ENCODE results near the gene ZNF275.

The ZNF275 gene

DNA sequence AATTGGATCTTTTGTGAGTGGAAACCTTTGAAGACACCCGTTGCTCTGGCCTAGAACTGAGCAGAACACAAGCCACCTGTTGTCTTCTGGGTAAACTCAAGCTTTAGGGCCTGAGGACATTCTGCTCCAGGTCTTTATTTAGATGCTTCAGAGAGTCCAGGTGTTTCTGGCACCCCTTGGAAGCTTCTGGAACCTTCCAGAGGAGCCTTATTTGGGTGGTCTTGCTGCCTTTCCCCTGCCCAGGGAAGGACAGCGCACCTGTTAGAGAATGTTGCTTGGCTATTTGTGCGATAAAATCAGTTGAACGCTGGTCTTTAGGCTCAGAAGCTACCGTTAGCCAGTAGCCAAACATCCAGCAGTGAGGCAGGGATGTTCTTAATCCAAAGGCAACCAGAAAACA, 3.0 kb downstream of the ZNF275 start:
- no peak overlapping the region for H3K4ac ChIP-seq (ENCODE audit: low read length)

DNA sequence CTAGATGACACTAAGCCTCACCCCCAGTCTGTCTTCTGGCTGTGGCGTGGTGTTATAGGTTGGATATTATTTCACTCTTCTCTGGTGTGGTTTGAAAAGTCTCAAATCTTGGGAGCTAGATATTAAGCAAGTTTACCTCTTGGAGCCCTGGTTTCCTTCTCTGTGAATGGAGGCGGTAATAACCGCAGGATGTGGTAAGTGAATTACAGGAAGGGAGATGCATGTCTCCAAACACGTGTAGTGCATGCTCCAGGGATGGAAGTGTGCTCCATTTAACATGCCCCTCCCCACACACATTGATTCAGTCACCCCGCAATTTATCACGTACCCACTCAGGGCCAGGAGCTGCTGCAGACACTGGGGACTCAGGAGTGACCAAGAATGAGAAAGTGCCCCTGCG, 4.9 kb downstream of the ZNF275 start:
- H2BK12ac ChIP-seq (ENCODE audit: low read length): no peak overlapping the region
- no peak overlapping the region for H3K14ac ChIP-seq (ENCODE audit: low read length)
- H3K27me3 ChIP-seq (ENCODE audit: control insufficient read depth in 3 of 3, insufficient read depth in 3 of 3, low read depth in 1 of 3, low read length in 3 of 3): peaks cover 0 to 7% (median 0%) of the 10 kb centered on the region in 3 experiments
- no peak overlapping the region for H3K4me3 ChIP-seq (ENCODE audit: low read length in 2 of 2)
- no CpG with 5 or more reads among the region's 7 CpGs for WGBS, 2 donors (ENCODE audit: extremely low coverage in 2 of 2, insufficient read length in 2 of 2, insufficient replicate concordance in 1 of 2)
- H3K4me2 ChIP-seq (ENCODE audit: insufficient read depth, low read length, poor library complexity, severe bottlenecking): no peak overlapping the region
- H3K23ac ChIP-seq (ENCODE audit: low read depth, low read length, poor library complexity): no peak overlapping the region
- H4K8ac ChIP-seq (ENCODE audit: low read depth, low read length): no peak overlapping the region
- no peak overlapping the region for H3K4ac ChIP-seq (ENCODE audit: low read length)
- H2BK15ac ChIP-seq (ENCODE audit: low read length): no peak overlapping the region
- peaks cover 0 to 51% of the 10 kb centered on the region in 2 donors for H3K36me3 ChIP-seq (replicated peaks in 1 of 2; ENCODE audit: control insufficient read depth in 2 of 2, insufficient read depth in 2 of 2, low read length in 2 of 2)
- H3K4me1 ChIP-seq (ENCODE audit: control insufficient read depth in 2 of 2, insufficient read depth in 1 of 2, low read depth in 1 of 2, low read length in 2 of 2): no peaks in the 10 kb centered on the region
- no peak overlapping the region for H2BK5ac ChIP-seq (ENCODE audit: low read length)
- no peak overlapping the region for H3K18ac ChIP-seq (ENCODE audit: low read length)
- peaks cover 2% of the 10 kb centered on the region for H3K79me1 ChIP-seq (ENCODE audit: low read depth, low read length)
- DNase-seq (ENCODE audit: low spot score): no peak
- H3K27ac ChIP-seq (replicated peaks; ENCODE audit: low read length): no peak overlapping the region
- H4K91ac ChIP-seq (ENCODE audit: low read depth, low read length, poor library complexity): no peak overlapping the region
- no peaks in the 10 kb centered on the region for H3K9me3 ChIP-seq (replicated peaks in 1 of 2; ENCODE audit: control insufficient read depth in 2 of 2, insufficient read depth in 1 of 2, low read depth in 1 of 2, low read length in 2 of 2)
- no peak overlapping the region for H2AFZ ChIP-seq (ENCODE audit: low read length)
- no peak overlapping the region for H2BK120ac ChIP-seq (ENCODE audit: low read depth, low read length)
- no peak overlapping the region for H3K9ac ChIP-seq (ENCODE audit: low read depth, low read length, poor library complexity)
- H2AK5ac ChIP-seq (ENCODE audit: low read depth, low read length): no peak overlapping the region

More for the DNA sequence above, 3.0 kb downstream of the ZNF275 start:
- Histone ChIP-seq H3K36me3 (replicated peaks in 1 of 2; ENCODE audit: control insufficient read depth in 2 of 2, insufficient read depth in 2 of 2, low read length in 2 of 2) (peaks cover 0 to 48% of the 10 kb centered on the region in 2 donors), H3K9me3 (replicated peaks in 1 of 2; ENCODE audit: control insufficient read depth in 2 of 2, insufficient read depth in 1 of 2, low read depth in 1 of 2, low read length in 2 of 2) (no peaks in the 10 kb centered on the region), H2BK120ac (ENCODE audit: low read depth, low read length) (no peak overlapping the region), H3K4me1 (ENCODE audit: control insufficient read depth in 2 of 2, insufficient read depth in 1 of 2, low read depth in 1 of 2, low read length in 2 of 2) (no peaks in the 10 kb centered on the region), H2BK12ac (ENCODE audit: low read length) (no peak overlapping the region), H3K23ac (ENCODE audit: low read depth, low read length, poor library complexity) (no peak overlapping the region), H2AFZ (ENCODE audit: low read length) (no peak overlapping the region), H4K91ac (ENCODE audit: low read depth, low read length, poor library complexity) (no peak overlapping the region), H2BK15ac (ENCODE audit: low read length) (no peak overlapping the region), H2AK5ac (ENCODE audit: low read depth, low read length) (no peak overlapping the region), H3K18ac (ENCODE audit: low read length) (no peak overlapping the region), H3K27ac (replicated peaks; ENCODE audit: low read length) (no peak overlapping the region), H3K27me3 (ENCODE audit: control insufficient read depth in 3 of 3, insufficient read depth in 3 of 3, low read depth in 1 of 3, low read length in 3 of 3) (peaks cover 0 to 7% (median 0%) of the 10 kb centered on the region in 3 experiments), H3K4me2 (ENCODE audit: insufficient read depth, low read length, poor library complexity, severe bottlenecking) (no peak overlapping the region), H3K14ac (ENCODE audit: low read length) (no peak overlapping the region), H3K9ac (ENCODE audit: low read depth, low read length, poor library complexity) (no peak overlapping the region), H4K8ac (ENCODE audit: low read depth, low read length) (no peak overlapping the region), H2BK5ac (ENCODE audit: low read length) (no peak overlapping the region), H3K4me3 (ENCODE audit: low read length in 2 of 2) (no peak overlapping the region), H3K79me1 (ENCODE audit: low read depth, low read length) (peaks cover 2% of the 10 kb centered on the region)
- no CpG with 5 or more reads among the region's 5 CpGs for WGBS, 2 donors (ENCODE audit: extremely low coverage in 2 of 2, insufficient read length in 2 of 2, insufficient replicate concordance in 1 of 2)
- DNase-seq (ENCODE audit: low spot score): no peak

- H3K79me1 ChIP-seq (ENCODE audit: low read depth, low read length): no peaks in the 10 kb centered on the region
- H3K4ac ChIP-seq (ENCODE audit: low read length): no peak overlapping the region
- peaks cover 0 to 12% (median 0%) of the 10 kb centered on the region in 3 experiments for H3K27me3 ChIP-seq (ENCODE audit: control insufficient read depth in 3 of 3, insufficient read depth in 3 of 3, low read depth in 1 of 3, low read length in 3 of 3)
- no peak overlapping the region for H4K91ac ChIP-seq (ENCODE audit: low read depth, low read length, poor library complexity)
- H3K9ac ChIP-seq (ENCODE audit: low read depth, low read length, poor library complexity): no peak overlapping the region
- H3K14ac ChIP-seq (ENCODE audit: low read length): no peak overlapping the region
- H3K18ac ChIP-seq (ENCODE audit: low read length): no peak overlapping the region
- H3K4me2 ChIP-seq (ENCODE audit: insufficient read depth, low read length, poor library complexity, severe bottlenecking): no peak overlapping the region
- H2AFZ ChIP-seq (ENCODE audit: low read length): no peak overlapping the region
- H3K9me3 ChIP-seq (replicated peaks in 1 of 2; ENCODE audit: control insufficient read depth in 2 of 2, insufficient read depth in 1 of 2, low read depth in 1 of 2, low read length in 2 of 2): no peaks in the 10 kb centered on the region
- no peak for DNase-seq (ENCODE audit: low spot score)
- no peak overlapping the region for H2AK5ac ChIP-seq (ENCODE audit: low read depth, low read length)
- H2BK15ac ChIP-seq (ENCODE audit: low read length): no peak overlapping the region
- peaks cover 4 to 60% of the 10 kb centered on the region in 2 donors for H3K36me3 ChIP-seq (replicated peaks in 1 of 2; ENCODE audit: control insufficient read depth in 2 of 2, insufficient read depth in 2 of 2, low read length in 2 of 2)
- H3K23ac ChIP-seq (ENCODE audit: low read depth, low read length, poor library complexity): no peak overlapping the region
- no peak overlapping the region for H3K4me3 ChIP-seq (ENCODE audit: low read length in 2 of 2)
- no peak overlapping the region for H2BK12ac ChIP-seq (ENCODE audit: low read length)
- H4K8ac ChIP-seq (ENCODE audit: low read depth, low read length): no peak overlapping the region
- H3K27ac ChIP-seq (replicated peaks; ENCODE audit: low read length): no peak overlapping the region
- WGBS, 2 donors (ENCODE audit: extremely low coverage in 2 of 2, insufficient read length in 2 of 2, insufficient replicate concordance in 1 of 2): no CpG with 5 or more reads among the region's 4 CpGs
- no peak overlapping the region for H2BK120ac ChIP-seq (ENCODE audit: low read depth, low read length)
- no peaks in the 10 kb centered on the region for H3K4me1 ChIP-seq (ENCODE audit: control insufficient read depth in 2 of 2, insufficient read depth in 1 of 2, low read depth in 1 of 2, low read length in 2 of 2)
- H2BK5ac ChIP-seq (ENCODE audit: low read length): no peak overlapping the region
These were observed 5.7 kb downstream of the ZNF275 start for GRCh38 chrX:153339662-153340061.

DNA sequence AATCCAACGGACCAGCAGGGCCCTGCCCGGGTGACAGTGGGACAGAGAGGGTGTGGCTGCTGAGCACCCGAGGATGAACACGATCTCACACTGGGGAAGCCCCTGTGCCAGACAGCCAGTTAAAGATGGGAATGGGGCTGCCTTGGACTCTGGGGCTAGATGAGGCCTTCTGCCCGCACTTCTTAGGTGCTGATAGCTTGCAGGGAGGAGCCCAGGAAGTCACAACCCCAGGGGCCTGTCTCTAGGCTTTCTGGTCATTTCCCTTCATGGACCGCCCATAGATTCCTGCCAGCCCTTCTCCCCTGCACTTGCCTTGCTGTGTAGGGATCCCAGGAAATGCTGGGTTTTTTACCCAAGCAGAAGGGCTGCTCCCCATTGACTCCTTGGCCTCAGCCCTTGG, 6.2 kb downstream of the ZNF275 start:
- DNase-seq (ENCODE audit: low spot score): no peak
- H2BK15ac ChIP-seq (ENCODE audit: low read length): no peak overlapping the region
- H3K4me2 ChIP-seq (ENCODE audit: insufficient read depth, low read length, poor library complexity, severe bottlenecking): no peak overlapping the region
- no CpG with 5 or more reads among the region's 6 CpGs for WGBS, 2 donors (ENCODE audit: extremely low coverage in 2 of 2, insufficient read length in 2 of 2, insufficient replicate concordance in 1 of 2)
- H2BK5ac ChIP-seq (ENCODE audit: low read length): no peak overlapping the region
- no peak overlapping the region for H3K14ac ChIP-seq (ENCODE audit: low read length)
- H3K18ac ChIP-seq (ENCODE audit: low read length): no peak overlapping the region
- H3K9me3 ChIP-seq (replicated peaks in 1 of 2; ENCODE audit: control insufficient read depth in 2 of 2, insufficient read depth in 1 of 2, low read depth in 1 of 2, low read length in 2 of 2): no peaks in the 10 kb centered on the region
- H3K79me1 ChIP-seq (ENCODE audit: low read depth, low read length): no peaks in the 10 kb centered on the region
- no peak overlapping the region for H2BK12ac ChIP-seq (ENCODE audit: low read length)
- H3K23ac ChIP-seq (ENCODE audit: low read depth, low read length, poor library complexity): no peak overlapping the region
- H2AFZ ChIP-seq (ENCODE audit: low read length): no peak overlapping the region
- no peak overlapping the region for H3K9ac ChIP-seq (ENCODE audit: low read depth, low read length, poor library complexity)
- H2AK5ac ChIP-seq (ENCODE audit: low read depth, low read length): no peak overlapping the region
- no peak overlapping the region for H3K27ac ChIP-seq (replicated peaks; ENCODE audit: low read length)
- H2BK120ac ChIP-seq (ENCODE audit: low read depth, low read length): no peak overlapping the region
- no peaks in the 10 kb centered on the region for H3K4me1 ChIP-seq (ENCODE audit: control insufficient read depth in 2 of 2, insufficient read depth in 1 of 2, low read depth in 1 of 2, low read length in 2 of 2)
- H3K27me3 ChIP-seq (ENCODE audit: control insufficient read depth in 3 of 3, insufficient read depth in 3 of 3, low read depth in 1 of 3, low read length in 3 of 3): peaks cover 0 to 12% (median 0%) of the 10 kb centered on the region in 3 experiments
- H4K91ac ChIP-seq (ENCODE audit: low read depth, low read length, poor library complexity): no peak overlapping the region
- H3K4me3 ChIP-seq (ENCODE audit: low read length in 2 of 2): no peak overlapping the region
- no peak overlapping the region for H4K8ac ChIP-seq (ENCODE audit: low read depth, low read length)
- peaks cover 7 to 64% of the 10 kb centered on the region in 2 donors for H3K36me3 ChIP-seq (replicated peaks in 1 of 2; ENCODE audit: control insufficient read depth in 2 of 2, insufficient read depth in 2 of 2, low read length in 2 of 2)
- no peak overlapping the region for H3K4ac ChIP-seq (ENCODE audit: low read length)

All from neuronal stem cell (in vitro differentiated cells).